Activated CD4-positive, alpha-beta T cell treated with anti-CD3 and anti-CD28 coated beads, Interleukin-2, Interleukin-4, amounts not matched to agents 100 ng/mL and 50 ng/mL, durations not matched to agents 16 hours and 8 hours (primary cell): Measurements from ENCODE around the gene KLHL7.
"Not testable (repeated sequence)": the region's sequence is repeated elsewhere in the genome, so short reads cannot be mapped to it uniquely, and the experiment has no call there.

Experiments used
- DNase-seq: peaks from one replicate; pipeline ENCODE4 v3.0.0-alpha.2; 2020; ENCODE audit warnings: low spot score

KLHL7 gene

DNA sequence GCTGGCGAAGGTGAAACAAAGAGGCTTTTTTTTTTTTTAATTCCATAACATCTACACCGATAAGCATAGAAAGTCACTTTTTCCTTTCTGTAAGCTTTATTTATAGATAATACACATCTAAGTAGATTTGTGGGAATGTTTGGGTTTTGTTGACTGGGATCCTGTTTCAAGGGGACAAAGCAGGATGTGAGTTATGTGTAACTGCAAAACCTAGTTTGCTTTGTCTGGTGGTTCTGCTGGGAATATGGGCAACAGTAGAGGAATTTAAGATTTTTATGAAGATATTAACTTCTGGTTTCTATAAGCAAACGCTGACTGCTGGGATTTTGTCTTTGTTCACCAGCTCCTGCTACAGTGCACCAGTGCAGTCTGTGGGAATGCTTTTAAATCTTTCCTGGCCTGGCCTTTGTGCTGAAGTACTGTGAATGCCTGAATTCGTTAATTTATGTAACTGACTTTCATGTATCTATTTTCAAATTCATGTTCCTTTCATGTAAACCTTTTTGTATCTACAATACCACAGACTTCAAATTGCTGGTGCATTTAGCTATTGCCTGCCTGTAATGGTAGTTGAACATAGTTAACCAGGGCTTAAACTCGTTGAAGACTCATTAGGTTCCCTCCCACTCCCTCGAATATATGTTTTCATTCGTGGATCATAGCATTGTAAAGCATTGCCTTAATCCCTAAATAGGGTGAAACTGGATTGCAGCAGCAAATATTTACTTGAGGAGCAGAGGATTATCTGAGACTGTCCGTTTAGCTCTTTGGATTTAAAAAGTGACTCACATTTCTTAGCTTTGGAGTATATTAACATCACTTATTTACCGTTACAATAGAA is 1.5 kb downstream of the KLHL7 start:
- no peak for DNase-seq

DNA sequence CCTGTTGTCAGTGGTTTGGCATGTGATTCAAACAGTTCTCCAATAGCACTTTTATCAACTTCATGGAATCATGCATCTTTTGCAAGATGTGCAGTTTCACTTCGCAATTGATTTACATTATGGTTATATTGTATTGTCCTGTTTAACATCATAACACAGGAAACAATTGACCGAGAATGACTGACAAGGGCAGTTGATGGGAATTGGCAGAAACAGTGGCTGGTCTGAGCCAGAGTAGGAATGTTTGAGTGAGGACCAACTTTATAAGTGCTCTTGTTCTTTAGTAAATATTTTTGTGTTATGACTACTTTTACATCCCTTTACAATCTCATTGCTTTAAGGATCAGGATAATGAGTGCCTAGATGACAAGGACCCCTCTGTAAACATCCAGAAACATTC is 2.2 kb downstream of the KLHL7 start:
- no peak for DNase-seq

GRCh38 chr7:23108995-23109394 is 3.4 kb downstream of the KLHL7 start:
- DNase-seq = no peak

- DNase-seq = no peak
These were observed 3.9 kb downstream of the KLHL7 start for GRCh38 chr7:23109470-23109869.

- no peak for DNase-seq
These were observed 9.3 kb downstream of the KLHL7 start for GRCh38 chr7:23114896-23115295.

DNA sequence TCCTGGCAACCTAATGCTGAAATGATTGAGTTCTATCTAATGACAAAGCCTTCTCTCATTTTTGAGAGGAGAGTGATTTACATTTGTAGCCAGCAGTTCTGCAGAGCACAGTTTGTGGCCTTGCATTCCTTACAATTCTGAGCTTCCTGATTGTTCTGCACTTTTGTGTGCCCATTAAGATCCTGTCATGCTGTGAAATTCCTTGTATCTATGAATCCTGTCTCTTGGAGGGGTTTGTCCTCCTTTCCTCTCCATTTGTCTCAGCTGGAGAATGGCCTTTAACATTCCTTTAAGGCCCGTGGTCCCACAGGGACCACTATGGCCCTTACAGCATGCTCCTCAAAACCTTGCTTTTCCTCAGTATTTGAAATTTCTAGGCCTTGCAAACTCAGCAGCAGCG is 10.4 kb downstream of the KLHL7 start:
- no peak for DNase-seq

GRCh38 chr7:23117841-23118240 is 12.3 kb downstream of the KLHL7 start:
- no peak for DNase-seq

DNA sequence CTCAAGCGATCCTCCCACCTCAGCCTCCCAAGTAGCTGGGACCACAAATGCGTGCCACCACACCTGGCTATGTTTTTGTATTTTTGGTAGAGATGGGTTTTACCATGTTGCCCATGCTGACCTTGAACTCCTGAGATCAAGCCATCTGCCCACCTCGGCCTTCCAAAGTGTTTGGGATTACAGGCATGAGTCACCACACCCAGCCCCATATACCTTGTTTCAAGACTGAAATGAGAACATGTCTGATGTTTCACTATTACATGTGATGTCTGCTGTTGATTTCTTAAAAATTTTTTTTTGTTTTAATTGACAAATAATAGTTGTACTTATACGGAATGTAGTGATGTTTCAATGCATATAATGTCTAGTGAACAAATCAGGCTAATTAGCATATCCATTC is 14.5 kb downstream of the KLHL7 start:
- no peak for DNase-seq

DNA sequence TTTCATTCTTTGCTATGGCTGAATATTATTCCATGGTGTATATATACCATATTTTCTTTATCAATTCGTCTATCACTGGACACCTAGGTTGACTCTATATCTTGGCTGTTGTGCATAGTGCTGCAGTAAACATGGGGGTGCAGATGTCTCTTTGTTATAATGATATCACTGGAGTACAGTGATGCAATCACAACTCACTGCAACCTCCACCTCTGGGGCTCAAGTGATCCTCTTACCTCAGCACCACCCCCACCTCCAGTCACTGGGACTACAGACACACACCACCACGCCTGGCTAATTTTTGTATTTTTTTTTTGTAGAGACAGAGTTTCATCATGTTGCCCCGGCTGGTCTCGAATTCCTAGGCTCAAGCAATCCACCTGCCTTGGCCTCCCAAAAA is 15.6 kb downstream of the KLHL7 start:
- no peak for DNase-seq

DNA sequence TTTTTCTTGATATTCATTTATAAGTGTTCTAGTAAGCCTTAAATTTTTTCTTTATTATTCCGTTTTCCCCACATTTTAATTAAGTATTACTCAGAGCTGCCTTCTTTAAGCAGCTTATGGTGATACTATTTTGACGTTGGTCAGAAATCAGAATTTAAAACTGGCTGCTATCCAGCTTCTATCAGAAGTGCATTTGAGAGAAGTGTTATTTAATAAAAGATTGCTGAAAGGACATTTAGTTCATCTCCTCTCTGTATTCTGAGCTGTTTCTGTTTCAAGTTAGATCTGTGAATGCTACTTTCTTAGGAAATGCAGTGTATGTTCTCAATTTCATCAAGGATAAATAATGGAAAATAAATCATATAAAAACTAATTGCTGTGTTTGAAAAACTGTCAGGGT is 17.4 kb downstream of the KLHL7 start:
- DNase-seq = no peak

DNA sequence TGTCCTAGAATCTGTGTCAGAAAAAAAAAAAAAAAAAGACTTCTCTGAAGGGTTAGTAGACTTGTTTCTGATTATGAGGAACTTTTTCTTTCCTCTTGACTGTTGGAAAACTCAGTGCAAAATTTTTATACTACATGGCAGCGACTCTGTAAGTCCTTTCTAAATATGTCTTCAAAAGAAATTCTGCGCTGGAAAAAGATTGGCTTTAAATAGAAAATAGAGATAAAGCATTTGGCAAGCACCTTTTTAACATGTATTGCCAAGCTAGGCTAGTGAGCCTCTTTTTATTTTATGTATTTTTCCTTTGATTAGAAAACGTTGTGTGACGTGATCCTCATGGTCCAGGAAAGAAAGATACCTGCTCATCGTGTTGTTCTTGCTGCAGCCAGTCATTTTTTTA is 17.9 kb downstream of the KLHL7 start:
- DNase-seq = no peak

- no peak for DNase-seq
These were observed 23.5 kb downstream of the KLHL7 start for GRCh38 chr7:23129036-23129435.

- not testable (repeated sequence) for DNase-seq
These were observed 26.2 kb downstream of the KLHL7 start for GRCh38 chr7:23131799-23132198.

DNA sequence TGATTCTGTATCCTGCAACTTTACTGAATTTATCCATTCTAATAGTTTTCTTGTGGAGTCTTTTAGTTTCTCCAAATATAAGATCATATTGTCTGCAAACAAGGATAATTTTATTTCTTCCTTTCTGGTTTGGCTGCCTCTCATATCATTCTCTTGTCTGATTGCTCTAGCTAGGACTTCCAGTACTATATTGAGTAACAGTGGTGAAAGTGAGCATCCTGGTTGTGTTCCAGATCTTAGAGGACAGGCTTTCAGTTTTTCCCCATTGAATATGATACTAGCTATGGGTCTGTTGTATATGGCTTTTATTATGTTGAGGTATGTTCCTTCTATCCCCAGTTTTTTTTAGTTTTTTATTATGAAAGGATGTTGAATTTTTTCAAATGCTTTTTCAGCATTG is 28.2 kb downstream of the KLHL7 start:
- no peak for DNase-seq

DNA sequence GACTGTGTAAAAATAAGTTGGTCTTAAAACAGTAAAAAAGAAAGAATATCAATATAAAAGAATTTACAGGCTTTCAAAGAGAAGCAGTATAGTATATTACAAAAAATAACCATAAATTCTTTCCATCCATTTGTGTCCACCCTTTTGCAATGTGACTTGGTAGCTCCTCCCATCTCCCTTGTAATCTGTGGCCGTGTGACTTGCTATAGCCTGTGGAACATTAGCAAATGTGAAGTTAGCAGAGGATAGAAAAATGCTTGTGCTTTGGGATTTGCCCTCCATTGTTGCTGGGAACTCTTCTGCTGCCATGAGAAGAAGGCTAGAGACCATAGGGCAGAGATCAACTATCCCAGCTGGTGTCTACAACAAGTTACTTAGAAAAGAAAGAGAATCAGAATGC is 30.2 kb downstream of the KLHL7 start:
- no peak for DNase-seq

DNA sequence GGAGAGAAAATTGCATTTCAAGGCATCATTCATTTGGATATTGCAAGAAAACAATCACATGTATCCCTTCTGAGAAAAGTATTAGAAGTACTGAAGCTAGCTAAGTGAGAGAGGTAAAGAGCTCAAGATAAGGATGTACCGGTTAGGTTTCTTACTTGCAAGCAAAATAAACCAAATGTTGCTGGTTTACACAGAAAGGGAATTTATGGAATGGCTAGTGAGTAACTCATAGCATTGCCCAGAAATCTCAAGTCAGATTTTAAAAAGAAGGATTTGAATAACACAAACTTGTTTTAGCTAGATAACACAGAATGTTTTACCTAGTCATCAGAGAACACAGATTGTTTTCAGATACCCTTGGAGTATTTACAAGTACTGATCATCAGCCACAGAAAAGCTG is 30.6 kb downstream of the KLHL7 start:
- no peak for DNase-seq

DNA sequence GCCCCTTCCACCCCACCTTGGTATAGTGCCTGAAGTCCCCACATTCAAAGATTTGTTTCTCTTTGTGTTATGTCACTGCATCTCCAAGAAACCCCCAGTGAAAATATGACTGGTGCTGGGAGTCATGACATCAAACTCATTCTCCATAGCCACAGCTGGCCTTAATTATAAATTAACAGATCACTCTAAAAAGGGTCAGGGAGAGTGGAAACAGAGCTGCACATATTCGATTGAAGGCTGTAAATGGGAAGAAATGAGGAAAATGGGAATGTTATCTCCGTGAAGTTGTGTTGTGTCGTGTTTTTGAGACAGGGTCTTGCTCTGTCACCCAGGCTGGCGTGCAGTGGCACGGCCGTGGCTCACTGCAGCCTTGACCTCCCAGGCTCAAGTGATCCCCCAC is 52.1 kb downstream of the KLHL7 start:
- DNase-seq = no peak

DNA sequence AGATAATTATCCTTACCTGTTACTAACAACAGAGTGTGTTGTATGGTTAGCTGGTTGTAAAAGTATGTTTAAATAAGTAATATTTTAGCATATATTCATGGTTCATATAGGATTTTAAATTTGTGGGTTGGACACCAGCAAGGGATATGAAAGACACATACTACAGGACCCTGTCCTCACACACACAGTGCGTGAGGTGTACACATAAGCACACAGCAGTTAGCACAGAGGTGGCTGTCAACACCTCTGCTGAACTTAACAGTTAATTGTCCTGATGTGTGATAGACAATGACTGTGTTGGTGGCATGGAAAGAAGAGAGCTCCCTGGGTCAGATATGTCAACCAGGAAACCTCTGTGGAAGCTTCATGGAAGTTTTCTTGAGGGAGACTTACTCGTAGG is 53.0 kb downstream of the KLHL7 start:
- no peak for DNase-seq

- DNase-seq = no peak
These were observed 55.9 kb downstream of the KLHL7 start for GRCh38 chr7:23161482-23161881.

DNA sequence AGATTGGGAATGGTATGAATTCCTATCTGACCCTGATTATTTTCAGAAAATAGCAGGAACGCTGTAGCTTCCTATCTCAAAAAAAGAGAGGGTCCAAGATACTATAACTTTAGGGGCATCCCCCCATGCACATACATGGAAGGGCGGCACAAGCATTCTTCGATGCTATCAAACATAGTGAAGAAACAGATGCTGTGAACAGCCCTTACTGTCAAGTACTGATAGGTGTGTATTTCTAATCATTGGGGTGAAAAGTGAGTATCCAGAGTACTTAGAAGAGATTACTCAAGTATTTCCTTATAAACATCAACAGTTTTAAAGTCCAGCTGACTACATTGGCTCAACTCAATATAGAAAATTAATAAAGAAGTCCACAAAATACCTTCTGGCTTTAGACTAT is 59.3 kb downstream of the KLHL7 start:
- DNase-seq = no peak

DNA sequence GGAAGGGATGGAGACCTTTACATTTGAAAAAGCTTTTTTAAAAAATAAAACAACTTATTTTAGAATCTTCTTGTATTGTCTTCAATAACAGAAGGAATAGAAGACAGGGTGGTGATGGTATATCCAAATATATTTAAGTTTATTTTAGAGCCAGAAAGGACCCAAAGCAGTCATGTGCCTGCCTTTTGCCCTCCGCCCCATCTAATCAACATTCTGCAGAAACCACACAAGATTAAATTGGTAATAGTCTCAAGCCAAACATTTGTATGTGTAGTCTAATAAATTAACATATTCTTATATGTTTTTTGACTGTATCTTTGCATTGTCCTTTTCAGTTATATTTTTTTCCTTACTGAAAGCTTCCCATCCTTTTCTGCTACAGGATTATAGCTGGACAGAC is 59.7 kb downstream of the KLHL7 start:
- DNase-seq = no peak

DNA sequence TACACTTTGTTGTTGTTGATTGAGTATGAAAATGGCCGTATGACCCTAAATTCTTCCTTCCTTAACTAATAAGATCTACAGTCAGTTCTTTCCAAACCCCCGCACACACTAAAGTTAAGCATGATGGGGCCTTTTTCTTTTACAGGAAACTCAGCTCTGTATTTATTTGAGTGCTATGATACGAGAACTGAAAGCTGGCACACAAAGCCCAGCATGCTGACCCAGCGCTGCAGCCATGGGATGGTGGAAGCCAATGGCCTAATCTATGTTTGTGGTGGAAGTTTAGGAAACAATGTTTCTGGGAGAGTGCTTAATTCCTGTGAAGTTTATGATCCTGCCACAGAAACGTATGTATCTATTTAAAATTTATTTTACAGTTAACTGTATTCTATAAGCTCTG is 62.1 kb downstream of the KLHL7 start:
- DNase-seq = no peak

- no peak for DNase-seq
These were observed 62.7 kb downstream of the KLHL7 start for GRCh38 chr7:23168111-23168885.

- no peak for DNase-seq
These were observed 70.4 kb downstream of the KLHL7 start for GRCh38 chr7:23175938-23176337.
